GM15510 (cell line): Measurements from ENCODE around the gene TFAP2A.

Experiments
- POLR2A ChIP-seq: IDR thresholded peaks from 3 replicates; pipeline ENCODE4 v1.6.1; 2011; ENCODE audit warnings: borderline replicate concordance; ENCODE audit not compliant: insufficient read length; ENCODE audit errors: extremely low read depth

TFAP2A gene

GRCh38 chr6:10369896-10370295, 45.0 kb downstream of the TFAP2A start:
- TF ChIP-seq POLR2A, result no peak

- TF ChIP-seq POLR2A, result no peak
These were observed 46.0 kb downstream of the TFAP2A start for GRCh38 chr6:10368861-10369260.

GRCh38 chr6:10363911-10364310, 51.0 kb downstream of the TFAP2A start:
- no peak for TF ChIP-seq POLR2A

GRCh38 chr6:10362300-10362699, 52.6 kb downstream of the TFAP2A start:
- no peak for TF ChIP-seq POLR2A

- TF ChIP-seq POLR2A, result no peak
These were observed 53.4 kb downstream of the TFAP2A start for GRCh38 chr6:10361428-10361827.

GRCh38 chr6:10359581-10359980, 55.3 kb downstream of the TFAP2A start:
- no peak for TF ChIP-seq POLR2A

- no peak for TF ChIP-seq POLR2A
These were observed 59.7 kb downstream of the TFAP2A start for GRCh38 chr6:10355115-10355702.

GRCh38 chr6:10351791-10352190, 63.1 kb downstream of the TFAP2A start:
- no peak for TF ChIP-seq POLR2A

GRCh38 chr6:10350720-10351119, 64.2 kb downstream of the TFAP2A start:
- TF ChIP-seq POLR2A, result no peak

- no peak for TF ChIP-seq POLR2A
These were observed 67.1 kb downstream of the TFAP2A start for GRCh38 chr6:10347561-10348327.
